ENCODE data around the gene NDFIP2. TPM values are rescaled to one million over a fixed set of nuclear protein-coding genes. Genes with fewer than 3 reads are reported as not detected.
"Not testable (repeated sequence)": the region's sequence is repeated elsewhere in the genome, so short reads cannot be mapped to it uniquely, and the experiment has no call there.

NDFIP2 gene
- polyA plus RNA-seq, 12 donors = 27.5 to 51.6 (median 32.2) TPM; not detected in 1

DNA sequence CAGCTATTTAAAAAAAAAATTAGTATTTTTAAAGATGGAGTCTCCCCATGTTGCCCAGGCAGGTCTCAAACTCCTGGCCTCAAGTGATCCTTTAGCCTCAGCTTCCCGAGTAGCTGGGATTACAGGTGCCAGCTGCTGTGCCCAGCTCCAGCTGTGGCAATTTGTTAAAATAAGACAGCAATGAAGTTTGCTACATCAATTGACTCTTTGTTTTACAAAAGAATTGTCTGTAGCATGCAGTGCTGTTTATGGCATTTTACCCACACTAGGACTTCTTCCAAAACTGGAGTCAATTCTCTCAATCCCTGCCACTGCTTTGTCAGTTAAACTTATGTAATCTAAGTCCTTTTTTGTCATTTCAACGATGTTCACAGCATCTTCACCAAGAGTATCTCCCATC lies 49.3 kb downstream of the NDFIP2 start:
- no peak for DNase-seq

DNA sequence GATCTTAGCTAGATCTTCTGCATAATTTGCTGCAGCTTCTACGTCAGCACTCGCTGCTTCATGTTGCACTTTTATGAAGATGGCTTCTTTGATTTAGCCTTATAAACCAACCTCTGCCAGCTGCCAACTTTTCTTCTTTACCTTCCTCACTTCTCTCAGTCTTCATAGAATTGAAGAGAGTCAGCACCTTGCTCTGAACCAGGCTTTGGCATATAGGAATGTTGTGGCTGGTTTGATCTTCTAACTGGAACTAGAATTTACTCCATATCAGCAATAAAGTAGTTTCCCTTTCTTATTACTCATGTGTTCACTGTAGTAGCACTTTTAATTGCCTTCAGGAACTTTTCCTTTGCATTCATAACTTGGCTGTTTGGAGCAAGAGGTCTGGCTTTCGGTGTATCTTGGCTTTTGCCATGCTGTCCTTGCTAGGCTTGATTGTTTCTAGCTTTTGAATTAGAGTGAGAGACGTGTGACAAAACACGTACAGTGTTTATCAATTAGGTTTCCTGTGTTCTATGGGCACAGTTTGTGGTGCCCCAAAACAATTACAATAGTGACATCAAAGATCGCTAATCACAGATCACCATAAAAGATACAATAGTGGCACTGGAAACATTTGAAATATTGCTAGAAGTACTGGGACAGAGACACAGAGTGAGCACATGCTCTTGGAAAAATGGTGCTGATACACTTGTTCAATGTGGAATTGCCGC lies 50.7 kb downstream of the NDFIP2 start:
- DNase-seq = no peak

DNA sequence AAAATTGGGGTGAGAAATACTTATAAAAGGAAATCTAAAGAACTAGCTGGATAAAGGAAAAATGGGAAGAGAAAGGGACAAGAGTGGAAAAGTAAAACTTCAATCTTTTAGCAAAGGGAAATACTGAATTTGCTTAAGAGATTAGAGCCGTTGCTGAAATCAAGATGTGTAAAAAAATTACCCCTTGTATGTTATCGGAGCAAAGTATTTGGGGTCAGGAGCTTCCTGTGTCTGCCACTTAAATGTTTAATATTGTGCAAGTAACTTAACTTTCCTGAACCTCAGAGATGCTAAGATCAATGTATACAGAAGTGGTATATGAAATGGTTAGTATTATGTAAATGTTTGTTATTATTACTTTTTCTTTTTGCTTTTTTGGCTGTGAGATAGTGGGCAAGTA lies 51.6 kb downstream of the NDFIP2 start:
- no peak for DNase-seq

DNA sequence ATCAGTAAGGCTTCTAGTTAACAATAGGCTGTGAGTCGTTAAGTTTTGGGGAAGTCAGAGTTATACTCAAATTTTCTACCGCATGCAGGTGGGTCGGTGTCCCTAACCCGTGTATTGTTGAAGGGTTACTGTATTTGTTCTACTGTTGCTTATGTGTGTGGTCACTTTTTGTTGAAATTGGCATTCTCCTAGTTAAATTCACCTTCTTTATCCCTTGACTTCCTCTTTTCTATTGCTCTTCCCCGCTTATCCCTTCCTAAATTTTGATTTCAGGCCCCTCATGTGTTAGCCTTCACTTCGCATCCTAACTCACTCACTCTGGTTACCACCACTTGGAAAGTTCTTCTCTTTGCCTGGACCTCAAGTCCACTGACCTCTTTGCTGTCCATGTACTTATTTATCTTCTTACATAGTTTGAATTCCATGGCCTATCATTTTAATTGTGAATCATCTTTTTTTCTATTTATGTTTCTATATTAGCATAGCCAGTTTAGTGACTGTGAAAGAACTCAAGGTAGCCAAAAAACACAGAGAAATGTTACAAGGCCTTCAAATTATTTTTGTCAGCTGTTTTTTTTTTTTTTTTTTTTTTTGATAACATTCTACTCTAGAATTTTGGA lies 52.9 kb downstream of the NDFIP2 start:
- DNase-seq = no peak

DNA sequence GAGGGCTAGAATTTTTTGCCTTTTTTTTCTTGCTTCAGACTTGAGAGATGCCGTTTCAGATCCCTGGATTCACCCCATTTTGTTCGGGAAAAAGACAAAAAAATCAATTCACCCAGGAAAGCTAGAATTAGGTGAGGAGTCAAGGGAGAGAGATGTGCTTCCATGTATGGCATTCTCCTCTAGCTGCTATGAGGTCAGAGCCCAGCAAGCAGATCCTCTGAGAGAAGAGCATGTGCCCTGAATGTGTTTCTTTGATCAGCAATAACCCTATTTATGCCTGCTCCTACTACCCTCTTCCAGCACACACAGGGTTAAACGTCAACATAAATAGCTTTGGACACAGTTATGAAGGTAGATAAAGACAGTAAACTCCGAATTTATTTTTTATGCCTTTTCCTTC lies 53.6 kb downstream of the NDFIP2 start:
- DNase-seq = no peak

DNA sequence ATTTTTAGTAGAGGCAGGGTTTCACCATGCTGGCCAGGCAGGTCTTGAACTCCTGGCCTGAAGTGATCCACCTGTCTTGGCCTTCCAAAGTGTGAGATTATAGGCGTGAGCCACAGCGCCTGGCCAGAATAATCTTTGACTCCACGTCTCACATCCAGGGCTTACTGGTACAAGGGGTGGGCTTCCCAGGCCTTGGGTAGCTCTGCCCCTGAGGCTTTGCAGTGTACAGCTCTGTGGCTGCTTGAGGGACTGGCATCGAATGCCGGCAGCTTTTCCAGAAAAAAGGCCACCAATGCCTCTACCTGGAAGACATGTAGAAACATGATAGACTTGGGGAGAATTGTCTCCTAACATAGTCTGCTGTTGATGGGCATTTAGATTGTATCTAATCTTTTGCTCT lies 57.8 kb downstream of the NDFIP2 start:
- DNase-seq = no peak

DNA sequence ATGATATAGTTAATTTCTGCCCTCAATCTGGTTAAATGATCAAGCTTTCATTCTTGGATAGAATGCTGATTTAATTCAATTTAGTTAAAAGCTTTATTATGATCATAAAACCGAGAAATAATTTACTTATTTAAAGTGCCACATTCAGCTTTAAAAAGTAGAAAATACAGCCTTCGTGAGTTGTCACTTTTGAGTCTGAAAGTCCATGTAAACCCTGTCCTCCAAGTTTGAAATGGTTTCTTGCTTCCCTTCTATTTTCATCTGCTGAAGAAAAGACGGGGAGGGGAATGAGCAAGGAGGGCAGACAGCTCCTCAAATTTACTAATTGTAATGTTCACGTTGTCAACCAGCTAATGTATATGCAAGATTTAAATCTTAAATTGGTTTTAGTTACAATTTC lies 59.5 kb downstream of the NDFIP2 start:
- DNase-seq = no peak

DNA sequence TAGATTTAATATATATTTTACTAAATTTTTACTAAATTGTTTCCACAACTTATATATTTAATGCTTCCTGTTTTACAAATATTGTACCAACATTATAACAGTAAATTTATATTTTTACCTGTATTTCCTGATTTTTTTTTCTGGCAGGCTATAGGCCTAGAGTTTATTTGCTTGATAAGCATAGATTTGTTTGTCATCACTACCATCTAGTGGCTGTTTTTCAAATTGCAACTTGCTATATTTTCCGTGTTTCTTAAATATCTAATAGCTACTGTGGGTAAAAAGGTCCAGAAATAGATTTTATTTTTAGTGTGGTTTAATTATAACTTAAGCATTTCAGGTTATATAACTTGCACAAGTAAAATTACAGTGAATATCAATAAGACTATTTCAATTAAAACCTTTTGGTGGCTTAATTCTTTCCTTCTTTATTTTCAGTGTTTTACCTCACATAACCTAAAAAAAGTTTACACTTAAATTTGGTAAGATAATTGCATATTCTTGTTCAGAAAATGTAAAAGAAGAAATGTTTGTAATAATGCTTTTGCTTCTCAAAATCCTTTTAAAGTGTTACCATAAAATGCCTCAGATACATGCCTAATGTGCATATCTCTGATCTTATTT lies 60.6 kb downstream of the NDFIP2 start:
- peak; percentile 72 for DNase-seq

DNA sequence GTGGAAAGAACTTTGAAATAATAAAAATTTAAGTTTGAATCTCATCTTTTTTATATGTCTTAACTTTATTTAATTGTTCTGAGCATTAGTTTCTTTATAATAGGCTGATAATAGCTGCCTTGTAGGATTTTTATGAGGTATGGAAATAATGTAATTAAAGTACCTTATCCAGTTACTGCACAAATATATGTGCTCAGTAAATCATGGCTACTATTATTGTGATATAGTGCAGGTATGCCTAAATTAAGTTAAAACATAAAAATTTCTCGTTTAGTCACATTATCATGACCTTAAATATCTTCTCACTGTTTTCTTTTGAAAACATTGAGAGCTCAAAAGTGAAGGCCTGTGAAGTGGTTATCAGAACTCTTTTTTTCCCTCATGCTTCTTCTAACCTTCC lies 62.9 kb downstream of the NDFIP2 start:
- DNase-seq = no peak

DNA sequence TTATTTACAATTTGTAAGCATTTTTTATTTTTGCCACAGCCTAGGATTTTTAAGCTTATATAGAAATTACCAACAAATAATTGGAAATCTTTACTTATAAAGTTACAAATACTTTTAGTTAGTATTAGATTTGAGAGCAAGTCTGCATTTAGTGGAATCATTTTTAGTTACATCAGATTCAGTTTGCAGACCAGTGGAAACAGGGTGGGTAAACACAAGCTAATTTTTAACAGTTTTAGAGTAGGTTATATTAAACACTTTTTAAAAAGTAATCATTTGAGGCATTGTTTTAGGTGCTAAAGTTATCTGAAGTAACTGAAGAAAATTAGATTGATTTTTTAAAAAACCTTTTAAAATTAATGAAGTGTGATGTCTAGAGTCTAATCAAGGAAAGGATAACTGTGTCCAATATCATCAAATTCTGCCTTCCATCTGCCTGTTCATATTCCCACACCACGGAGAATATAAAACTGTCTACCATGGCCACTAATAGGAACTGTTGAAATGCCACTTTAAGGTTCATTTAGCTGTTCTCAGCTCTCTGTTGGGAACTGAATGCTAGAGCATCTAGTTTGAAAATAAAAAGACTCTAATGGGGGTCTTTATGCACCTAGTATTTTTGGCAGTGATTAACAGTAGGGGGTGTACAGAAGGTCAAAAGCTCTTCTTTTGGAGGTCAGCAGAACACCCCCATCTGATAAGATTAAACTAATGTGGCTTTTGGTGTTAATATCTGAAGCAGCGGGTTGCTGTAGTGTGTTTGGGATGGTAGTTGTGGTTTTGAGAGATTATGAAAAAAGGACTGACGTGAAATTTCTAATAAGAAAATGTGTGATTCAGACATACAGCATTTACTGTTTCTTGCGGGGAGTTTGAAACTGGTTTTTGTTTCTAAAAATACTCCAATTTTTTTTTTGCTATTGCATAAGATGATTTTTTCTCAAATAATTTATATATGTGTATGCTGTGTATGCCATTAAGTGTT lies 66.5 kb downstream of the NDFIP2 start:
- DNase-seq = no peak

DNA sequence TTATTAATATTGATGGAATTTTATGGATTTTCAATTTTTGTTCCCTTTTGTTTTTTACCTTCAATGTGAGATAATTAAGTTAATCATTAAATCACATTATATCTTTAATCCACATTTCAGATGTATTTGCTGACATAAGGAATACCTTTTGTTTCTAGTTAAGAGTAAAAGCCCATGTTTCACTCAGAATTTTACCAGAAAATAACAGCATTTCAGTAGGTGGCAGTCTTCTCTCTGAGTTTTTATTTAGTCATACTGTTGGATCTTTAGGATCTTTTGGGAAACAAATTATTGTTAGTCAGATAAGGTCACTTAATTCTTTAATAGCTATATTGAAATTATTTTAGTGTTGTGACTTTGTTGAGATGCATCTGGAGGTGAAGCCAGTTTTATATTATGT lies 67.9 kb downstream of the NDFIP2 start:
- DNase-seq = peak; percentile 40

DNA sequence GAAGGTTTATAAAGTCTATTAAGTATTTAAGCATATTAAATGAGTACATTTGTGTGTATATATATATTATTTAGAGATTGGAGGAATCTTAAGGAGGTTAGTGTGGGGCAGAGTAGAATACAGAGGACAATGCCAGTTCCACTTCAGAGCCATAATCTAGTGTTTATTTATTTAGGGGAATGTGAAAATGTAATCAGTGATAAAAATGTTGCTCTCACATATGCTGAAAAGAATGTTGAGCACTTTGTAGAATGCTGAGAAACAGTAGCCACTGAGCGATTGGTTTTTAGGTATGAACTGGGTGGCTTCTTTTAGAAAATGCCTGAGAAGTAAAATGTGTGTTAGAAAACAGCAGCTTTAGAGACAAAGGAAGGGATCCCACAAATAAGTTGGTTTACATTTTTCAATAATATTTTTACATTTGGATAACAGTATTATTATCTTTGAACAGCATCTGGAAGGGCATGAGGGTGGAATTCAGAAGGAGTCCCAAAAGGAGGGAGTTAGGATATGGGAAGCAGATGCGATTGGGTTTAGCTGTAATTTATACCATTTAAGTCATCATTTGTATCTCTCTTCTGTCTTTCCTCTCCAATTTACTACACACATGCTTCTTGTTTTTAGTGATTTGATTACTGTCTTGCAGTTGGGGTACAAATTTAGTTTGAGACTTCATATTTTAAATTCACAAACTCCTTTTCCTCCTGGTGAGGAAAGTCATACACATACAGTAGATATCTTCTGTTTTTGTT lies 68.6 kb downstream of the NDFIP2 start:
- DNase-seq = no peak

DNA sequence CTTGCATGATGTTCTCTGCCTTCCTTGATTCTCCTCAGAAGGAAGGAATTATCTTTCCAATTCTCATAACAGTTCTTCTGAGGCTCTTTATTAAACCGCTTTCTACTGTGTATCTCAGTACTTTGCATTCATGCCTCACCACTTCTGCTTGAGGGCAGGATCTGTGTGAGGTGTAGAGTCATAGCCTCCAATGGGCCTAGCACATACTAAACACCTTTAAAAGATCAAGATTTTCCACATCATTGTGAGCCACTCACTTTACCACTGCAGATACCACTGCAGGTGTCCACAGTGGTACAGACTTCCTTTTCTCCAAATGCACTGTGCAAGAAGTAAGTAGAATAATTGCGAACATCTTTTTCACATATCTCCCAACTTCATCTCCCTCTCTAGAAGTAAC lies 76.7 kb downstream of the NDFIP2 start:
- DNase-seq = no peak

DNA sequence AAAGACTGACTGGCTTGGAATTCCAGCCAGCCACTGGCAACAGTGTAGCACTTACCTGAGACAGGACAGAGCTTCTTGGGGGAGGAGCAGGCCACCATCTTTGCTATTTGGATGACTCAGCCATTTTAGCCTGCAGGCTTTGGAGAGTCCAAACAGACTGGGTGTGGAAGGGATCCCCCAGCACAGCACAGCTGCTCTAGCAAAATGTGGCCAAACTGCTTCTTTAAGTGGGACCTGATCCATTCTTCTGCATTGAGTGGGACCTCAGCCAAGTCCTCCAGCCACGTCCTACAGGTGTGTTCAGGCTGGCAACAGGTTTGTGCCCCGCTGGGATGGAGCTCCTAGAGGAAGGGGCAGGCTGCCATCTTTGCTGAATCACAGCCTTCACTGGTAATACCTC lies 80.0 kb downstream of the NDFIP2 start:
- DNase-seq = no peak

DNA sequence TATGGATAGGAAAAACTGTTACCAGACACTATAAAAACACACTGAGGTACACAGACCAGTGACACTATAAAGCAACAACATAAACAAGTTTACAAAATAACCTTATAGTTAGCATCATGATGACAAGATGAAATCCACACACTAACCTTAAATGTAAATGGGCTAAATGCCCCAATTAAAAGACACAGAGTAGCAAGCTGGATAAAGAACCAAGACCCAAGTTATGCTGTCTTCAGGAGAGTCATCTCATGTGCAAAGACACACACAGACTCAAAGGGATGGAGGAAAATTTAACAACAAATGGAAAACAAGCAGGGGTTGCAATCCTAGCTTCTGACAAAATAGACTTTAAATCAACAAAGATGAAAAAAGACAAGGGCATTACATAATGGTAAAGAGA lies 81.6 kb downstream of the NDFIP2 start:
- DNase-seq = no peak

DNA sequence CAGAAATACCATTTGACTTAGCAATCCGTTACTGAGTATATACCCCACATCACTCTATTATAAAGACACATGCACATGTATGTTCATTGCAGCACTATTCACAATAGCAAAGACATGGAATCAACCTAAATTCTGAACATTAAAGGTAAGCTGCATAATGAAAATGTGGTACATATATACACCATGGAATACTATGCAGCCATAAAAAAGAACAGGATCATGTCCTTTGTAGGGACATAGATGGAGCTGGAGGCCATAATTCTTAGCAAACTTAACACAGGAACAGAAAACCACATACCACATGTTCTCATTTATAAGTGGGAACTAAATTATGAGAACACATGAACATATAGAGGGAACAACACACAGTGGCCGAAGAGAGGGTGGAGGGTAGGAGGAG lies 85.2 kb downstream of the NDFIP2 start:
- no peak for DNase-seq

DNA sequence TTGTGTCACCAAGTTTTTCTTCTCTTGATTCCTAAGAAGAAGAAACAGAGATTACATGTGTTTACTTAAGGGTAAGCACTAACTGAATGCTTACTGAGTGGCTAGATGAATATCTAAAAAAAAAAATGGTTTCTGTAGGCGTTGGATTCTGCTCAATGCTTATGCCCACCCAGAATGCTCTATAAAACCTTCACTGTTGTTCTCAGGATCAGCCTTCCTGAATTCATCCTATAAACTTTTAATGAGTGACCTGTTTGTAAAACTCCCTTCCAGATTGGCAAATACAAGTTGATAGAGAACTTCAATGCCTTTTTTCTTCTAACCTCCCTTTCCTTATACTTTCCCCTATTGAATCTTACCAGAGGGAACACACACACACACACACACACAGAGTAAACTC lies 90.2 kb downstream of the NDFIP2 start:
- no peak for DNase-seq

DNA sequence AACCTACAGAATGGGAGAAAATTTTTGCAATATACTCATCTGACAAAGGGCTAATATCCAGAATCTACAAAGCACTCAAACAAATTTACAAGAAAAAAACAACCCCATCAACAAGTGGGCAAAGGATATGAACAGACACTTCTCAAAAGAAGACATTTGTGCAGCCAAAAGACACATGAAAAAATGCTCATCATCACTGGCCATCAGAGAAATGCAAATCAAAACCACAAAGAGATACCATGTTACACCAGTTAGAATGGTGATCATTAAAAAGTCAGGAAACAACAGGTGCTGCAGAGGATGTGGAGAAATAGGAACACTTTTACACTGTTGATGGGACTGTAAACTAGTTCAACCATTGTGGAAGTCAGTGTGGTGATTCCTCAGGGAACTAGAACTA lies 92.9 kb downstream of the NDFIP2 start:
- DNase-seq = not testable (repeated sequence)

DNA sequence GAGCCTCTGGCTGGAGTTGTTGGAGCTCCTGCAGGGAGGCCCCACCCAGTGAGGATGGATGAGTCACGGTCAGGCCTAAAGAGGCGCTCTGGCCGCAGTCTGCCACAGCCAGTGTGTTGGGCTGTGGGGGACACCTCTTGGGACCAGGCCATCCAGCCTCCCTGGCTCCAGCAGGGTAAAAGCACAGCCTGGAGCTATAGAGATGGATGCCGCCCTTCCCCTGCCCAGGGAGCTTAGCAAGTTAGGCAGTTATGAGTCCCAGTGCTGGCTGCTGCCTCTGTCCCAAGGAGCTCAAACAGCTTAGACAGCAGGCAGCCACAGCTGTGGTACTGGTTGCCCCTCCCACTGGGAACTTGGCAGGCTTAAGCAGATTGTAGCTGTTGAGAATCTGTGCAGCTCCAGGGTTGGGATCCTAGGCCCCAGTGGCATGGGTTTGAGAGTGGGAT lies 100.9 kb downstream of the NDFIP2 start:
- DNase-seq = peak; percentile 24

DNA sequence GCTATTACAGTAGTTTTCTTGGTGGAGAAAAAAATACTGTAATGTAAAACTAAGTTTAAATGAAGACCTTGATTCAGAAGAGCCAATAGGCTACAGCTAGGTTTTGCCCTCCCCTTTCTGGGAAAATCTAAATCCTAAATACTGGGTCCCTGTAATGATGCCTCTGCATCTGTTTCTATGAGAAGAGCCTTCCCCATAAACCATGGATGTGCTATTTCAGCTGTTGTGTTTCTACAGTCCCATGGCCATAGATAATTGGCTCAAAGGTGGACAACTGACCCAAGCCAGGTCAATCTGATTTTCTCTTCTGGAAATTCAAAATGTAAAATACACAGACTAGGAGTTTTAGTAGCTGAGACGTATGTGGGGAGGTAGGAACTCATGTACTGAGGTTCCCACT lies 101.9 kb downstream of the NDFIP2 start:
- no peak for DNase-seq

DNA sequence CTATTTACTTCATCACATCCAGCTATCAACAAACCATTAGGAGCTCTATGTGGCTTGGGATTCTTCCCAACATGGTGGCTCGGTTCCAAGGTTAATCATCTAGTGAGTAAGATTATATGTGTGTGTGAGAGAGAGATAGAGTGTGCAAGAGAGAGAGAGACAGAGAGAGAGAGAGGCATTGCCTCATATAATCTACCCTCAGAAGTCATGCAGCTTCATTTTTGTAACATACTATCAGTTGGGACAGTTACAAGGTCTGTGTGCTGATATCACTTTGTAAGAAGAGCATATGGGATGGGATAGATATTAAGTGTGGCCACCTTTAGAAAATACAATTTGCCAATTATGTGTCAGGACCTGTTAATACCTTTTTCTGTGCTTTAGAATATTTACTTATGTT lies 104.1 kb downstream of the NDFIP2 start:
- DNase-seq = no peak
